NCI-H748 treated with DMSO at 0.1 percent for 48 hours (cell line): ENCODE data around the gene CCDC51.
"Not testable (repeated sequence)": the region's sequence is repeated elsewhere in the genome, so short reads cannot be mapped to it uniquely, and the experiment has no call there.

ENCODE experiments used
- DNase-seq: peaks from one replicate; lab custom pipeline; 2025; lab: John Stamatoyannopoulos, UW

Gene CCDC51

DNA sequence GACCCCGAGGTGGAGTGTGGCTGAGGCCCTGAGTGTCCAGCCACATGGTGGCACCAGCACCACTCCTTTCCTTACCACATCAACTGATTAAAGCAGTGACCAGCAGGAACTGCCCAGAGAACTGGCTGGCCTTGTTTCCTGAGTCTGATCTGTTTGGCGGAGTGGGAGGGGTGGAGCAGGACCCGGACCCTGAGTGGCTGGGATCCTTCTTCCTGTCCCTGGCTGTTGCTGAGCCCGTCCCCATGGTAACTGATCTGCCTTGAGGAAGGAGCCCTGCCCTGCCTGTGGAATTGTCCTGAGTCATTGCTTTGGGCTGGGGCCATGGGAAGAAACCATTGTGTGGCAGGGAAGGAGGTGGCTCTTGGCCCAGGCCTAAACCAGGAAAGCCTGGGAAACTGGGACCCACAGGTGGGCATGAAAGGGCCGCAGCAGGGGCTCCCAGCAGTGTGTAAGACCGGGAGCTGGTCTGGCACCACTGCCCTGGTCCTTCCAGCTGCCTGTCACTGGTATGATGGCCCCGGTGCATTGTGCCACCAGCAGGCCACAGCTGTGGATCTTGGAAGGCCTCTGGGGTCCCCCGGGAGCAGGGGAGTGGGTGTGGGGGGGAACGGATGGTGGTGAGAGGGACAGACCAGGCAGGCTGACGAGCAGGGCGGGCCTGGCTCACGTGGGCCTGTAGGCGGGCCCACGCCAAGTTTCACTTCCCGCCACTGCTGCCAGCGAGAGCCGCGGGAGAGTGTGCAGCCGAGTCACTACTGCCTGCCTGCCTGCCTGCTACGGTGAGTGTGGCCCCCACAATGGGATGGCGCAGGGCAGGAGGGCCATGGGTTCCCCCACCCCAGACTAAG, 25.8 kb upstream of the CCDC51 start:
- peak; percentile 20 for DNase-seq

DNA sequence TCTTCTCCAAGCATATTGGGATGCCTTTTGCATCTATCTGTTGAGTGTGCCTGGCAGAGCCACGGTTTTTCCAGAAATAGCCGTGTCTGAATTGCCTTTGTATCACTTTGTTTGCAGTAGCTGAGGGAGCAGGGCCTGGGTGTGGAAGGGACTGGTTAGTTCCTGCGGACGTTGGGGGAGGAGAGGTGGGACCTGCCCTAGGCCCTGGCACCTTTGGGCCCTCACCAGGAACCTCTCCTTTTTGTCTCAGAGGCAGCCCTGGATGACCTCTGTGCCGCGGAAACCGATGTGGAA, 25.3 kb upstream of the CCDC51 start:
- DNase-seq: no peak

DNA sequence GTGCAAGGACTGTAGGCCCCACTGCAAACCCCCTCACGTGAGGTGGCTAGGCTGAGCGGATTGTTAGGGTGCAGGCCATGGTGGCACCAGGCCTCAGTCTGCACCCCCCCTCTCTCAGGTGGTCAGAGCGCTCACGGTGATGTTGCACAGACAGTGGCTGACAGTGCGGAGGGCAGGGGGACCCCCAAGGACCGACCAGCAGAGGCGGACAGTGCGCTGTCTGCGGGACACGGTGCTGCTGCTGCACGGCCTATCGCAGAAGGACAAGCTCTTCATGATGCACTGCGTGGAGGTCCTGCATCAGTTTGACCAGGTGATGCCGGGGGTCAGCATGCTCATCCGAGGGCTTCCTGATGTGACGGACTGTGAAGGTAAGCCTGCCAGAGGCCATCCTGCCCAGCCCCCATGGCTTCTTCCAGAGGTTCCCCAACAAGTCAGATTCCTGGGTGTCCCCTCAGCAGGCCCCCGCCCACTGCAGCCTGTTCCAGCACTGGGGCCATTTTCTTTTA, 24.8 kb upstream of the CCDC51 start:
- no peak for DNase-seq

DNA sequence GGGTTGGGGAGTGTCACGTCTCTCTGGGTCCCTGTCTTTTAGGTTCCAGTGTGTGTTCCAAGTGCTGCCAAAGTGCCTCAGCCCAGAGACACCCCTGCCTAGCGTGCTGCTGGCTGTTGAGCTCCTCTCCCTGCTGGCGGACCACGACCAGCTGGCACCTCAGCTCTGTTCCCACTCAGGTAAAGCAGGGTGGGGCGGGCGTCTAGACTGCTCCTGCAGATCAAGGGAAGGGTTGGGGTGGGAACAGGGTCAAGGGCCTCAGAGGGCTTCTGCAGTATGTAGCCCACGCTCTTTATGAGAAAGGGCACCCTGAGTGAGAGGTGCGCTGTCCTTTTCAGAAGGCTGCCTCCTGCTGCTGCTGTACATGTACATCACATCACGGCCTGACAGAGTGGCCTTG, 23.8 kb upstream of the CCDC51 start:
- DNase-seq: no peak

DNA sequence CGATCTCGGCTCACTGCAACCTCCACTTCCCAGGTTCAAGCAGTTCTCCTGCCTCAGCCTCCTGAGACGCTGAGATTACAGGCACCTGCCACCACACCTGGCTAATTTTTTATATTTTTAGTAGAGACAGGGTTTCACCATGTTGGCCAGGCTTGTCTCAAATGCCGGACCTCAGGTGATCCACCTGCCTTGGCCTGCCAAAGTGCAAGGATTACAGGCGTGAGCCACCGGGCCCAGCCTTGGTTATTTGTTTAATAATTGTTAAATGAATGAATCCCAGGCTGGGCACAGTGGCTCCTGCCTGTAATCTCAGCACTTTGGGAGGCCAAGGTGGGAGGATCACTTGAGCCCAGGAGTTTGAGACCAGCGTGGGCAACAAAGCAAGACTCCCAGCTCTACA, 21.8 kb upstream of the CCDC51 start:
- not testable (repeated sequence) for DNase-seq

DNA sequence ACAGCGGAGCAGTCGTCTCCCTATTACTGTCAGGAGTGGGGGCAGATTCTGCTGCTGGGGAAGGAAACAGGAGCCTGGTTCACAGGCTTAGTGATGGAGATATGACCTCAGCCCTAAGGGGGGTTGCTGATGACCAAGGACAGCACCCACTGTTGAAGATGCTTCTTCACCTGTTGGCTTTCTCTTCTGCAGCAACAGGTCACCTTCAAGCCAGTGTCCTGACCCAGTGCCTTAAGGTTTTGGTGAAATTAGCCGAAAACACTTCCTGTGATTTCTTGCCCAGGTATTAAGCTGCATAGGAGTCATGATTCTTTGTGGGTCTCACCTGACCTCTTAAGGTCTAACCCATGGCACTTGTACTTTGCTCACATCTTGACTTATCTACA, 20.6 kb upstream of the CCDC51 start:
- DNase-seq: no peak

DNA sequence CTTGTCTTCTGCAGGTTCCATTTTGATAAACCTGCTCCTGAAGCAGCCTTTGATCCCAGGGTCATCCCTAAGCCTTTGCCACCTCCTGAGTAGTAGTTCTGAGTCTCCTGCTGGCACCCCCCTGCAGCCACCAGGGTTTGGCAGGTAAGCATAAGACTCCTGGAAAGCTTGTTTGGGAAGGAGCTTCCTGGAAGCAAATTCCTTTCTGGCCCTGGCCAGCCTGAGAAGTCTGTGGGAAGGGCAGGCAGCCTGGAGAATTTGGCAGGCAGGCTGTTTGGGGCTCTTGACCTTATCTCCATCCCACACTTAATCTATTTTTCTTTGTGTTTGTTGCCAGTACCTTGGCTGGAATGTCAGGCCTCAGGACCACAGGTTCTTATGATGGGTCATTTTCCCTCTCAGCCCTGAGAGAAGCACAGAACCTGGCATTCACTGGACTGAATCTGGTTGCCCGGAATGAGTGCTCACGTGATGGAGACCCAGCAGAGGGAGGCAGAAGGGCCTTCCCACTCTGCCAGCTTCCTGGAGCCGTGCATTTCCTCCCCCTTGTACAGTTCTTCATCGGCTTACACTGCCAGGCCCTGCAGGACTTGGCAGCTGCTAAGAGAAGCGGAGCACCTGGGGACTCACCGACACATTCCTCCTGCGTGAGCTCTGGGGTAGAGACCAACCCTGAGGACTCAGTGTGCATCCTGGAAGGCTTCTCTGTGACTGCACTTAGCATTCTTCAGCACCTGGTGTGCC, 20.0 kb upstream of the CCDC51 start:
- no peak for DNase-seq

DNA sequence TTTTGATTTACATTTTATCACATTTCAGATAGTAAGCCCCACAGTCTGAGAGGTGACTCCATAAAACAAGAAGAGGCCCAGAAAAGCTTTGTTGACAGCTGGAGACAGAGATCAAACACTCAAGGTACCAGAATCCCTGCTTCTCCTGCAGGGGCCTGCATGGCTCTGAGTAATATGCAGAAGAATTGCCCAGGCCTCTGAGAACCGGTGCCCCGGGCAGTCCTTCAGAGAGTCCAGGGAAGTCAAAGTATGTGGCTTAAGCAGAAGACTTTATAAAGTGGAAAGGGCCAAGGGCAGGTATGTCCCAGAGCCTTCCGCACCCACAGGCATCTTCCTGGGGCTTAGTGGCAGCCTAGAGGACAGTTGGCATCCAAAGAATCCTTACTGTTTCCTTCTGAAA, 19.4 kb upstream of the CCDC51 start:
- no peak for DNase-seq

DNA sequence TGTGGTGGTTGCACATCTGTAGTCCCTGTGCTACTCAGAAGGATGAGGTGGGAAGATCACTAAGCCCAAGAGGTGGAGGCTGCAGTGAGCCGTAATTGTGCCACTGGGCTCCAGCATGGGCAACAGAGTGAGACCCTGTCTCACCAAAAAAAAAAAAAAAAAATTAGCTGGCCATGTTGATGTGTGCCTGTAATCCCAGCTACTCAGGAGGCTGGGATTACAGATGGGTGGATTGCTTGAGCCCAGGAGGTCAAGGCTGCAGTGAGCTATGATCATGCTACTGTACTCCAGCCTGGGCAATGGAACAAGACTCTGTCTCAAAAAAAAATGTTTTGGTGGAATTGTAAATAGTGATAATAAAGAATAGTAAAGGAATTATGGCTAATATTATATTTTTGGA, 16.5 kb upstream of the CCDC51 start:
- no peak for DNase-seq

DNA sequence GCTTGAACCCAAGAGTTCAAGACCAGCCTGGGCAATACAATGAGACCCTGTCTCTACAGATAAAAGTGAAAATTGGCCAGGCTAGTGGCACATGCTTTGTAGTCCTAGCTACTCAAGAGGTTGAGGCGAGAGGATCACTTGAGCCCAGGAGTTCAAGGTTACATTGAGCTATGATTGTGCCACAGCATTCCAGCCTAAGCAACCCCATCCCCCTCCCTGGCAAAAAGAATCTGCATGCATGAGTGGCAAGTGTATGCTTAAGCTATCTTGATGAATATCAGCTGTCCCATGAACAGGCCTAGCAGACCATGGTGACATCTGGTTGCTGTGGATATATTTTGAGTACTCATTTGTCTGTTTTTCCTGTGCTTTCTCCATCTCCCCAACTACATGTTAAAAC, 11.4 kb upstream of the CCDC51 start:
- no peak for DNase-seq

DNA sequence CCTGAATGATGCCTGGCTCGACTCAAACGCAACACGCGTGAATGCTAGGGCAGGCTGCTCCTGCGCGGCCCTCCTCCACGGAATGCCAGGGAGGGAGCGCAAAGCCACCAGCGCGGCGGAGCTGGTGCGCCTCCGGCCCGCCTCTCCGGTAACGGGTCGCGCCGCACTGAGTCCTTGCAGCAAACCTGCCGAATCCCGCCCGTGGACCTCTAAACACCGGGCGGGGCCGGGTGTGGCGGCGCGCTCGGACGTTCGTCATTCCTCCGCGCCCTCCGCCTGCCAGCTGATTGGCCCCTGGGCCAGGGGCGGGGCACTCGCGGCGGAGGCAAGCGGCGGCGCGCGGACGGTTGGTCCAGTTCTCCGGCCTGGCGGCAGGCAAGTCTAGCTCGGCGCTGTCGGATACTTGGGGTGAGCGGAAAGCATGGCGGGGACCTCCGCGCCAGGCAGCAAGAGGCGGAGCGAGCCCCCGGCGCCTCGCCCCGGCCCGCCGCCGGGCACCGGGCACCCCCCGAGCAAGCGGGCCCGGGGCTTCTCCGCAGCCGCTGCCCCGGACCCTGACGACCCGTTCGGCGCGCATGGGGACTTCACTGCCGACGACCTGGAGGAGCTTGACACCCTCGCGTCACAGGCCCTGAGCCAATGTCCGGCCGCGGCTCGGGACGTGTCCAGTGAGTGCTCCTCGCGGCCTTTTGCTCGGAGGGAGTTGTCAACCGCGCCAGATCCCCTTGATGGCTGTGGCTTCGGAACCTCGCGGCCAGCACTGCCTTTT, 6.7 kb upstream of the CCDC51 start, which contains the start of gene ATRIP:
ATRIP (plus strand) TSS at position 313 of the 769 bp plus-strand sequence; CDS start at position 422, 109 bp downstream.
- DNase-seq: peak; percentile 71

DNA sequence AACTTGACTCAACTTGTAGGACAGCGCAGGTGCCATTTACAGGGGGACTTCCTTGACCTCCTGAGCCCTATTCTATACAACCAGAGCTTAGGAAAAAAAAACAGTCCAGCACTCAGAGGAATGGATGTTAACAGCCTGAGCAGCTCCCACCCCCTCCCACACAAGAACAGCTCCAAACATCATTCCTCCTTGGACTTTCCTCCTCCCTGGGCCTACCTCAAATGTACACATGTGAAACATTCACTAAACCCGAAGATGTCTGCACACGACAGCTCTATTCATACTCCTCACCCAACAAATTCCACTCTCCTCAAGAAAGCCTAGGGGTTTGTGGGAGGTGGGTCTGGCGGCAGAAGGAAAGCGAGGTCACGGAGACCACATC, 6.1 kb upstream of the CCDC51 start:
- no peak for DNase-seq

DNA sequence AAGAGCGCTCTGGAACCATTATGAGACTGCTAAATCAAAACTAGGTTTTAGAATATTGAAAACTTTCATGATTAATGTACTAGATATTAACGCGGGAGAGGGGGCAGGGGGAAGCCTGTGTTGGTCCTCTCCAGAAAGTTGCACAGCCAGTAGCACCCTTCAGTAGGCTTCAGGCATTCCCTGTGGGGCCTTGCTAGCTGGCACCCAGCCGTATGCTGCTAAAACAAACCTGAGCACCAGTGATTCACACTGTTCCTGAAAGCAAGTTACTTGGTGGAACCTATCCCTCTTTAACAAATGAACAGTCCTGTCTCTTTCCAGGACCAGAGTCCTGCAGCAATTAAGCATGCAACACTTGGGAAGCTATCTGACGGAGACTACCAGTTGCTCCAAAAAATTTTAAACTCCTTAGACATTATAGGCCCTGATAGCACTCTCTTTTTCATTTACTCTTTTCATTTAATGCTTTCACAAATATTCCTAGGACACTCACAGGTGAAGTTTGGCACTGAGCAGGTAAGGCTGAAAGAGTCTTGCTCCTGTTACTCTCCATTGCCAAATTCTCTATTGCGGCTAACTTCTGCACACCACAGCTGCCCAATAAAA, 5.5 kb upstream of the CCDC51 start:
- DNase-seq: no peak

DNA sequence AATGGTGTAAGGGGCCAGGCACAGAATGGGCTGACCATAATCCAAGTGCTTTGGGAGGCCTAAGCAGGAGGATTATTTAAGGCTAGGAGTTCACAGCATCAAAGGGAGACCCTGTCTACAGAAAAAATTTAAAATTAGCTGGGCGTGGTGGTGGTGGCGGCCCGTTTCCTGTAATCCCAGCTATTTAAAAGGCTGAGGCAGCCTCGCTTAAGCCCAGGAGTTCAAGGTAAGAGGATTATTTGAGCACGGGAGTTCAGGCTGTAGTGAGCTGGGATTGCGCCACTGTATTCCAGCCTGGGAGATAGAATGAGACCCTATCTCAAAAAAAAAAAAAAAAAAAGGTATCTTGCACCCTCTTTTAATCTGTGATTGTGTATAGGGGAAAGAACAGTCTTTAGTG, 2.0 kb upstream of the CCDC51 start:
- no peak for DNase-seq

DNA sequence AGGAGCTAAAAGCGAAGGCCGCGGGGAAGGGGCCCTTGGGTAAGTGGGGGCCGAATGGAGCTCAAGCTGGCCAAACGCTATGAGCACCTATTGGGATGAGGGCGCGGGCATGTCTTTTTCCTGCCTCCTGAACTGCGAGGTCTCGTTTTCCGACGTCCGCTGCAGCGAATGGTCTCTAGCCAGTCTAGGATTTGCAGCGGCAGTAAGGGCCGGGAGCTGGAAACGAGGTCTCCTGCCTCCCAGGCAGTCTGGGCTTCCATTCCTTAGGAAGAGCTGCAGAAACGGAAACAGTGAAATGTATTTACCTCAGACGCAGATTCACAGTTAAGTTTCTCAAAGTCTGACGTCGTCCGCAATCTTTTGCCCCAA, 655 bp upstream of the CCDC51 start:
- DNase-seq: no peak

DNA sequence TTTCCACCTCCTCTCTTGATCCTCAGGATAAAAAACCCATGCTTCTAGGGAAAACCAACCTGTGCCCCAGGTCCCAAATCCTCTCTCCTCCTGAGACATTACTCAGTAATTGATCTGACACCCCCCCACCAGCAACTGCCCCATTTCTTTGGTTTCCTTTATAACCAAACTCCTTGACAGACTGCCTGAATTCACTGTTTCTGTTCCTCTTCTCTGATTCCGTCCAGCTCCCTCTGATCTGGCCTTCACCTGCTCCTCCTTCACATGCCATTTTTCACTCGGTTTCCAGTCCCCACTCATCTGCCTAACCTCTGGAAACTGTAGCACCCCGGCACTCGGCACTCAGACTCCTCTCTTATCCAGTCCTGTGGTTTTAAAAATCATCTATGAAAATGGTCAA, 2.1 kb downstream of the CCDC51 start:
- no peak for DNase-seq

DNA sequence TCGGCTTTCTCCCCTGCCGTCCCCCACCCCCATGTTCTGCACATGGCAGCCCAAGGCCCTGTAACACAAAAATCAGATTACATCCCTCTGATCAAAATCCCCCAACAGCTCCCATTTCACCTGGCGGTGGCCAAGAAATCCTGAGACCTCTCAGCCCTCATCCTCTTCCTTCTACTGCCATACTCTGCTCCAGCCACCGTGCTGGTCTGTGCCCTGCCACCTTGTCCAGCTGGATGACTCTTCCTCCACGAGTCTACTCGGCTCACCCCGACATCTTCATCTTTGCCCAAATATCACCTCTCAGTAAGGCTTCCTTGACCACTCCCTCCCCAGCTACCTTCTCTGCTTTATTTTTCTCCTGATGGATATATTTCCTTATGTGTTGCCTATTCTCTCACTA, 3.1 kb downstream of the CCDC51 start:
- DNase-seq: no peak

DNA sequence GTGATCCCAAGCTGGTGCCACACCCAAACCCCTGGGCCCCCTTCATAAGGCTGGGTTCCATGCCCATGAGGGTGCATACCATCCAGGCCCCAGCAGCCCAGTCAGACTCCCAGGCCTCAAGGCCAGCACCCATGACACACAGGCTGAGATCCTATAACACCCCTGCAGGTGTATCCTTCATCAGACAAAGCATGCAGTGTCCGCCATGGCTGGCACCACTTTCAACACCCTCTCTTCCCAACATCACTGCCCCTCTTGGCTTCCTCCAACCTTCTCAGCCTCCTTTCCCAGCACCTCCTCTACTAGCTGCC, 3.5 kb downstream of the CCDC51 start:
- DNase-seq: no peak

DNA sequence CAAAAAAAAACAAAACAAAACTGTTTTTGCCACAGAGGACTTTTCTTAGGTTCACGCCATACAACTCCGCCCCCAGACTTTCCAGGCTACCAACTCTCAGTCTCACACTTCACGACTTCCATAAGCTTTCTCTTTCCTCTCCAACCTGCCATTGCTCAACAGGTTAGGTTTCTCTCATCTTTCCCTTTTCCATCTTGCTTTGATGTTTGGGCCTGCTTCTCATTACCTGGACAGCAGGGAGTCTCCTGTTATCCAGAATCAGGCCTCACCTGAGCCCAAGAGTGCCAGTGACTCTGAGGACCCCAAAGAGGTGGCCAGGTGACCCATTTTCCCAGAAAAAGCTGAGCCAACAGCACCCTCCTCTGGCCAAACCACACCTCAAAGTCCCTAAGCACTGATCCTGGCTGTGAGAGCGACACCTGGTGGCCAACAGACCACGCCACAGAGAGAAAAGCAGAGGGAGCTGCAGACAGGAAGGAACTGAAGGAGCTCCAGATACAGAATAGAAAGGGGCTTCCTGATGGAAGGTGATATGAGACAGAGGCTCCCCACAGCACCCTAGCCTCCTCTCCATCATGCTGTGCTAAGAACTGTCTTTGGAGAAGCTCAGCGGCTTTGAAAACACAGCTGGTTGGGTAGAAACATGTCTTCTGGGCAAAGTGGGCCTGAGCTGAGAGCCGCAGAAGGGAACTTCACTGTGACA, 4.0 kb downstream of the CCDC51 start:
- peak; percentile 59 for DNase-seq

DNA sequence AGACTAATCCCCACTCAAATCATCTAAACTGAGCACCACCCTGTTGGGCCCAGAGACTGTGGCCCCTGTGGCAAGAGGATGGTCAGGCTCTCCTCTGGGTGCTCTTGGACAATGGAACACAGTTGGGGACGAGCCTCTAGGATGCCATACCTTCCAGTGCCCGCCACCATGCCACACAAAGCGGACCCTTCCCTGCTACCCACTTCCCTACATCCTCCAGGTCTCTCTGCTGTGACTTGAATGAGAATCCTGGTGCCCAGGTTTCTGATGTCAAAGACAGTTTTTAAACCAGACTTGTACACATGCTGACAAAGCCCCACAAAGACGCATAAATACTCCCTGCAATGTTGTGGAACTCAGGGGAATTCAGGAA, 4.7 kb downstream of the CCDC51 start:
- DNase-seq: no peak

DNA sequence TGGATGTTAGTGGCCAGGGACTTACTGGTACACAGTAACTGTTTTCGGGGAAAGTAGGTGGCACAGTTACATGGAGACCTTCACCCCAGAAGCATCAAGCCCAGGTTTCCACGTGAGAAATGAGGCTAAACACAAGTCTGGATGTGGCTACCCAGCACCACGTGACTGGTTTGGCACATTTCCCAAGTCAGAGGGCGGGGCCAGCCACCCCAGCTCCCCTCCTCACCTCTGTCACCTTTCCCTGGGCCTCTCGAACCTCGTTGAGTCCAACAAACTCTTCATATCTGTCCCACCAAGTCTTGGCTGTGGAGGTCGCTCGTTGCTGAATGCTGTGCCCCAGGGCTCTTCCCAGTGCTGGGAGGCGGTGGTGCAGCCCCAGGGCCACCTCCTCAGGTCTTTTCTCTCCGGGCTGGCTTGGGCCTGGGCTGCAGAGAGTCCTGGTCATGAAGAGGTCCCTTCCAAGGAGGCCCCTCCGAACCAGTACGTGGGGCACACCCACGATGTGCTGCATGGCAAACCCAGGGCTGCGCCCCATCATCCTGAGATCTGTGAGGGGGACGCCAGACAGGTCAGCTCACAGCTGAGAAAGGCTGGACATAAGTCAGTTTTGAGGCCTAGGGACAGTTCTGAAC, 5.2 kb downstream of the CCDC51 start:
- DNase-seq: no peak
